NB4 (cell line): ENCODE data around the gene SPPL2B.

ENCODE experiments used
- CTCF ChIP-seq: IDR thresholded peaks from one replicate; pipeline ENCODE4 v1.5.1; 2012; ENCODE audit warnings: low read depth, low read length
- MYC ChIP-seq: IDR thresholded peaks from 2 replicates; pipeline ENCODE4 v1.6.1; 2011; ENCODE audit warnings: low read depth, low read length
- POLR2A ChIP-seq: IDR thresholded peaks from 2 replicates; pipeline ENCODE4 v1.6.1; 2011; ENCODE audit warnings: mild to moderate bottlenecking; ENCODE audit not compliant: insufficient read length; ENCODE audit errors: extremely low read depth
- TF ChIP-seq, protein P1 (sequence below): IDR thresholded peaks from 2 replicates; pipeline ENCODE4 v1.6.1; 2011; ENCODE audit warnings: low read depth, low read length

GRCh38 chr19:2341244-2341751 is 12.8 kb downstream of the SPPL2B start:
- no peak for TF ChIP-seq CTCF
- no peak for TF ChIP-seq POLR2A
- TF ChIP-seq MYC: no peak
- TF ChIP-seq, protein P1, sequence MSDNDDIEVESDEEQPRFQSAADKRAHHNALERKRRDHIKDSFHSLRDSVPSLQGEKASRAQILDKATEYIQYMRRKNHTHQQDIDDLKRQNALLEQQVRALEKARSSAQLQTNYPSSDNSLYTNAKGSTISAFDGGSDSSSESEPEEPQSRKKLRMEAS: no peak
